Heart left ventricle (tissue), 16 donors: ENCODE results near the gene KRTAP4-4. TPM values are rescaled to one million over a fixed set of nuclear protein-coding genes. Genes with fewer than 3 reads are reported as not detected.
"Not testable (repeated sequence)": the region's sequence is repeated elsewhere in the genome, so short reads cannot be mapped to it uniquely, and the experiment has no call there.

ENCODE experiments used
- ATAC-seq, 4 donors: fragments of 200-7000 bp; cut with Tn5 transposase; one replicate each; pipeline ENCODE4 v1.9.1; 2020 to 2022; ENCODE audit warnings: moderate library complexity in 4 of 4, mild to moderate bottlenecking in 3 of 4, moderate number of reproducible peaks in 1 of 4
- DNase-seq, 5 donors: peaks; one replicate each; pipeline ENCODE4 v3.0.0-alpha.2; 2020
- H3K27ac ChIP-seq, 12 donors: fragments of 200-600 bp; sonication (generic) in 4 of 12; one replicate each; pipeline versions ENCODE4 v1.5.0 to v1.8.0; 2016 to 2022; ENCODE audit warnings: mild to moderate bottlenecking in 2 of 12
- H3K27me3 ChIP-seq, 9 donors: fragments of 200-600 bp; sonication (generic) in 2 of 9; one replicate each; pipeline versions ENCODE4 v1.5.1 to v1.8.0; 2016 to 2022; ENCODE audit warnings: mild to moderate bottlenecking in 3 of 9
- H3K36me3 ChIP-seq, 9 donors: fragments of 200-600 bp; sonication (generic) in 2 of 9; one replicate each; pipeline versions ENCODE4 v1.5.0 to v1.8.0; 2018 to 2022; ENCODE audit warnings: mild to moderate bottlenecking in 2 of 9
- H3K4me1 ChIP-seq, 12 donors: fragments of 200-600 bp; sonication (generic) in 4 of 12; one replicate each; pipeline versions ENCODE4 v1.5.0 to v1.8.0; 2016 to 2022; ENCODE audit warnings: mild to moderate bottlenecking in 3 of 12
- H3K4me3 ChIP-seq, 12 donors: fragments of 200-600 bp; sonication (generic) in 4 of 12; one replicate each; pipeline versions ENCODE4 v1.5.0 to v1.8.0; 2017 to 2022; ENCODE audit warnings: mild to moderate bottlenecking in 9 of 12, moderate library complexity in 4 of 12
- H3K9me3 ChIP-seq, 12 donors: fragments of 200-600 bp; sonication (generic) in 4 of 12; one replicate each; pipeline versions ENCODE4 v1.5.0 to v1.8.0; 2016 to 2022; ENCODE audit warnings: mild to moderate bottlenecking in 1 of 12
- CTCF ChIP-seq, 12 donors: fragments of 200-600 bp; sonication (generic) in 4 of 12; IDR thresholded peaks; one replicate each; pipeline versions ENCODE4 v1.5.0 to v1.8.0; 2018 to 2022; ENCODE audit warnings: antibody characterized with exemption in 12 of 12, mild to moderate bottlenecking in 5 of 12
- POLR2A ChIP-seq, 2 donors: fragments of 450-650 bp; IDR thresholded peaks; one replicate each; pipeline ENCODE4 v1.6.1; 2017; ENCODE audit warnings: antibody characterized with exemption in 2 of 2, mild to moderate bottlenecking in 2 of 2, moderate library complexity in 2 of 2
- WGBS, 4 donors: extraction: QIAGEN DNeasy Blood & Tissue Kit in 2 of 4; methylation state at CpG; one replicate each; pipeline versions ENCODE4 v1.1.5 to v1.1.7; 2013 to 2018; 5-methylcytosine and 5-hydroxymethylcytosine counted together
- intact Hi-C, 10 donors: fragments of 100-400 bp; cut with DNase I; formaldehyde crosslinking; loops; one replicate each; pipeline versions ENCODE4 v1.11.1 to v1.14.2; 2022
- polyA plus RNA-seq, 2 donors: library from polyadenylated mRNA; stranded (reverse); fragments of 200-250 nt; gene quantifications; one replicate each; pipeline ENCODE4 v1.2.3, GENCODE V29; 2013
- total RNA-seq, 9 donors: library from RNA; depleted of rRNA in 2 of 9; stranded (reverse); fragments of >200 nt in 2 of 9; fragmentation: NEBNext Ultra II Directional in 3 of 9; extraction: Animal tissue kit (Norgen Biotek cat#: 25700) in 3 of 9; gene quantifications; one replicate each; pipeline versions ENCODE4 v1.1.0 to v1.2.4, GENCODE V29; 2016 to 2023
- donor health status: ischemic (EF 13 %, LVEDD 7.1; RV severe dilation, severe dysfunction).
- donor health status: healthy with polysubstance abuse.
- donor health status: DM: no; HTN: yes; CAD: no.
- donor health status: DM: no; HTN: no; CAD: no.
- donor health status: ischemic (EF 25% LVEDD 6.9; RV normal size, moderate dysfunction).
- donor health status: ischemic (EF 25% LVEDD 5.7; RV mildly dilated, moderate dysfunction).
- donor health status: healthy.
- donor health status: DM: yes; HTN: yes; CAD: no.
- donor health status: ischemic (EF 35%, LVEDD 5.7; RV mildly dilated, moderate dysfunction).
- donor health status: nonischemic (EF 11% LVEDD 7.7; RV severe dilation, severe dysfunction).
- donor health status: DM: yes; HTN: yes; CAD: no.
- donor health status: PGD.
- donor health status: ischemic (EF 29% LVEDD 5.4; RV normal size, mild dysfunction).
- donor health status: nonischemic (EF 23%, LVEDD 6.1; RV moderate dilation, normal function).

KRTAP4-4 gene
- total and polyA plus RNA-seq, 11 donors, result not detected

- no peak within 1 kb of the TSS for H3K4me3 ChIP-seq
- intact Hi-C loops, result no loop called here
- H3K27ac ChIP-seq, result no peak within 1 kb of the TSS
- no peaks in the 10 kb centered on the region for H3K4me1 ChIP-seq
- DNase-seq, result no peak
- TF ChIP-seq POLR2A (IDR thresholded peaks at IDR 0.05), result no peak
- no peak for TF ChIP-seq CTCF (IDR thresholded peaks at IDR 0.05)
- ATAC-seq, result no peak
- no peaks in the 10 kb centered on the region for H3K36me3 ChIP-seq
- WGBS, 4 donors, result 76 to 84% (median 82%) methylated on average over 5 to 6 of the region's 6 CpGs
- peaks cover 0 to 23% (median 6%) of the 10 kb centered on the region in 12 donors for H3K9me3 ChIP-seq
- peaks cover 0 to 2% (median 0%) of the 10 kb centered on the region in 9 donors for H3K27me3 ChIP-seq
Measured at GRCh38 chr17:41140360-41141131, 20.0 kb downstream of the KRTAP4-4 start, which contains the start of gene KRTAP4-6. KRTAP4-6 (minus strand) TSS chr17:41140544; CDS start chr17:41140487, 57 bp downstream.

- H3K4me1 ChIP-seq, H3K36me3 ChIP-seq, H3K27ac ChIP-seq, H3K4me3 ChIP-seq, ATAC-seq, DNase-seq, intact Hi-C loops, H3K27me3 ChIP-seq: not testable (repeated sequence)
- H3K9me3 ChIP-seq, result peaks cover 0 to 23% (median 6%) of the 10 kb centered on the region in 12 donors
- 76 to 88% (median 86%) methylated on average over 11 to 12 of the region's 12 CpGs for WGBS, 4 donors
Measured at GRCh38 chr17:41139865-41140264, 20.7 kb downstream of the KRTAP4-4 start.

- intact Hi-C loops, result no loop called here
- H3K4me1 ChIP-seq, result no peaks in the 10 kb centered on the region
- no peaks in the 10 kb centered on the region for H3K36me3 ChIP-seq
- H3K9me3 ChIP-seq, result peaks cover 0 to 14% (median 0%) of the 10 kb centered on the region in 12 donors
- TF ChIP-seq POLR2A (IDR thresholded peaks at IDR 0.05) (no peak), CTCF (IDR thresholded peaks at IDR 0.05) (no peak)
- ATAC-seq (no peak), DNase-seq (no peak)
- peaks cover 0 to 3% (median 0%) of the 10 kb centered on the region in 9 donors for H3K27me3 ChIP-seq
- H3K27ac ChIP-seq, result no peak overlapping the region
- WGBS, 4 donors, result 69 to 80% (median 72%) methylated on average over 2 of the region's 2 CpGs
- H3K4me3 ChIP-seq, result no peak overlapping the region
Measured at GRCh38 chr17:41133880-41134735, 26.4 kb downstream of the KRTAP4-4 start.

GRCh38 chr17:41131979-41132378 is 28.6 kb downstream of the KRTAP4-4 start:
- no peaks in the 10 kb centered on the region for H3K36me3 ChIP-seq
- H3K27me3 ChIP-seq, result peaks cover 0 to 3% (median 0%) of the 10 kb centered on the region in 9 donors
- peaks cover 0 to 7% (median 0%) of the 10 kb centered on the region in 12 donors for H3K9me3 ChIP-seq
- H3K27ac ChIP-seq, result no peak overlapping the region
- no peak for ATAC-seq
- intact Hi-C loops, result no loop called here
- no peak for TF ChIP-seq POLR2A (IDR thresholded peaks at IDR 0.05)
- no peak for TF ChIP-seq CTCF (IDR thresholded peaks at IDR 0.05)
- no peak overlapping the region for H3K4me3 ChIP-seq
- H3K4me1 ChIP-seq, result no peaks in the 10 kb centered on the region
- no peak for DNase-seq
- 76 to 81% (median 79%) methylated on average over 3 of the region's 3 CpGs for WGBS, 4 donors
